GM19025 (cell line): ENCODE data around the gene KLHL1.

Experiments used
- ATAC-seq: cut with Tn5 transposase; IDR thresholded peaks from one replicate; pipeline ENCODE4 v1.9.1; 2021; ENCODE audit warnings: mild to moderate bottlenecking, low read depth, moderate library complexity; ENCODE audit not compliant: unreplicated experiment

KLHL1 gene

GRCh38 chr13:70016116-70016515 lies 92.1 kb downstream of the KLHL1 start:
- ATAC-seq, result no peak

GRCh38 chr13:70014337-70014736 lies 93.9 kb downstream of the KLHL1 start:
- no peak for ATAC-seq

DNA sequence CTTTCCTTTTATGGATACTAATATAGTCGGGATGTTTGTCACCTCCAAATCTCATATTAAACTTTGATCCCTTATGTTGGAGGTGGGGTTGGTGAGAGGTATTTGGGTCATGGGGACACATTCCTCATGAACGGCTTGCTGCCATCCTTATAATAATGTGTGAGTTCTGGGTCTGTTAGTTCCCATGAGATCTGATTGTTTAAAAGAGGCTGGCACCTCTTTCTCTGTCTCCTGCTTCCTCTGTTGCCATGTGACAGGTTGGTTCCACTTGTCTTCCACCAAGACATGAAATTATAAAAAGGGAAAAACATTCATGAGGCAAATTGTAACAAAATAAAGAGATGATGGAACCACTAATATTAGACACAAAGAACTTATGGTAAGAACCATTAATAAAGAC lies 108.4 kb downstream of the KLHL1 start:
- ATAC-seq, result no peak

DNA sequence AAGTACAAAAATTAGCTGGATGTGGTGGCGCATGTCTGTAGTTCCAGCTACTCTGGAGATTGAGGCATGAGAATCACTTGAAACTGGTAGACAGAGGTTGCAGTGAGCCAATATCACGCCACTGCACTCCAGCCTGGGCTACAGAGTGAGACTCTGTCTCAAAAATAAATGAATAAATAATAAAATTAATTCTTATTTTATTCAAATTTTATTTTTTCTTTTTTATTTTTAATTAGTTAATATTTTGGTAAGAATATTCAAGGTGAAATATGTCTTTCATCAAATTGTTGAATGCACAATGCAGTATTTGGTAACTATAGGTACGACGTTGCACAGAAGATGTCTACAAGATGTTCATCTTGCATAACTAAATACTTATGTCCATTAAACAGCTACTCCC lies 111.2 kb downstream of the KLHL1 start:
- no peak for ATAC-seq

GRCh38 chr13:69980799-69981198 lies 127.5 kb downstream of the KLHL1 start:
- ATAC-seq, result no peak

GRCh38 chr13:69975496-69975895 lies 132.8 kb downstream of the KLHL1 start:
- ATAC-seq, result no peak

- ATAC-seq, result no peak
Observed at GRCh38 chr13:69970520-69970919, 137.7 kb downstream of the KLHL1 start.

DNA sequence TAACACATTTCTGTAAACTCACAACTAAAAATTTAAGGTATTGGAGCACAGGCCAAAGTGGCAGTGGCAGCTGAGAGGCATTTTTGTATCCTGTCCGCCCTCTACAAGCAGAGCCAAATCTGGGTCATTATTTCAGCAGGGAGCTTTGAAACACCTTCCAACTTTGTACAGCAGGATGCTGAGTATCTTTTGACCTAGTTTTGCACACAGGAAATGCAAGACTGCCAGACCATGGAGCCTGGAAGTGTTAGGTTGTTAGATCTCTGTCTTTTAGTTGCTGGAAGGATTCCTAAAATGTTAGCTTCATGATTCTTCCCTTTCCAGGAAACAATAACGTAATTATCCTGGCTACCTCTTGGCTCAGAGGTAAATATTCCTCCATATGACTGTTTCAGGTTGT lies 149.2 kb downstream of the KLHL1 start:
- no peak for ATAC-seq

- no peak for ATAC-seq
Observed at GRCh38 chr13:69956839-69957238, 151.4 kb downstream of the KLHL1 start.

- ATAC-seq, result no peak
Observed at GRCh38 chr13:69956349-69956748, 151.9 kb downstream of the KLHL1 start.

DNA sequence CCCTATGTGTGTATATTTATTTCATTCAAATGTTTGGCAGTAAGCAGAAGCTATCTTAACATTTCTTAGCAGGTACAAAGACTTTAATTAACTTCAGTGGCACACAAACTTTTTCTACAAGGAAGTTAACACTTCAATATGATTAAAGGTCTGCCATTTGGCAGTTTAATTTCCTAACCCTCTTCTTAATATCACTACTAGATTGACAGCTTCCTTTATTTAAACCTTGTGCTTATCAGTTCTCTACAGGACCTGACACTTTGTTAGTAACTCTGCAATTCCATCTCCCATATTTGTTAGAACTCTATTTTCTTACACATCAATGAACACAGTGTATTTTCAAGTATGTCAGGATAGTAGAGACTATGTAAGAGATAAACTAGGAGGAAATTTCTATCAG lies 153.0 kb downstream of the KLHL1 start:
- ATAC-seq, result no peak

DNA sequence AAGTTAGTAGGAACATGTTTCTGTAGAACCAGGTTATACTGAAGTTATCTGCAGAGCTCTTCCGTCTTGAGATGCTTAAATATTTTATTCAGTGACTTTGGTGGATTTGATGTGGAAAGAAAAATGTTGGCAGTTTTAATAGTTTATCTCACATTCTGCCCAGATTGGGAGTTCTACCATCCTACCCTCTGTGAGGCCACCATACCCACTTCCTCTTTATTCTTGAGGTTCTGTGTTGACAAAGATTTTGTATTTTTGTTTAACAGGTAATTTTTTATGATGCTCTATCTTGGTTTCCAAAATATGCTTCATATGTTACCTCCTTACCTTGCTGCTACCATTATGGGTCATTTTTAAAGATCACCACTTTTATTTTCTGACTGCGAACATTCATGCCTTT lies 156.8 kb downstream of the KLHL1 start:
- no peak for ATAC-seq

DNA sequence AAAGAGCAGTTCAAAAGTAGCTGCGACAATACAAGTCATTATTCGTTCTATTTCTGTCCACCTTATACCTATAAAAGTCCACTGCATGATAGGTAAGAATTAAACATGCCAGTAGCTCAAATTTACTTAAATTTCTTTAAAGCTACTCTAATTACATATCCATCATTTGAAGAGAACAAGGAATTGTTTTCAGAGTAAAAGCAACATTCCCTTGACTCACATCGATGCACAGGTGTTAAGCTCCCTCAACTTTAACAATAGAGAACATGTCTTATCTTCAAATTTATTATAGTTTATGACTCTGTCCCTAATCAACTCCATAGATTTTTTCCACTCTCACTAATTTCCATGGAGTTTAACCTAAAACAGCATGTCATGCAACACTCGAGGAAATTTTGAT lies 158.1 kb downstream of the KLHL1 start:
- no peak for ATAC-seq

DNA sequence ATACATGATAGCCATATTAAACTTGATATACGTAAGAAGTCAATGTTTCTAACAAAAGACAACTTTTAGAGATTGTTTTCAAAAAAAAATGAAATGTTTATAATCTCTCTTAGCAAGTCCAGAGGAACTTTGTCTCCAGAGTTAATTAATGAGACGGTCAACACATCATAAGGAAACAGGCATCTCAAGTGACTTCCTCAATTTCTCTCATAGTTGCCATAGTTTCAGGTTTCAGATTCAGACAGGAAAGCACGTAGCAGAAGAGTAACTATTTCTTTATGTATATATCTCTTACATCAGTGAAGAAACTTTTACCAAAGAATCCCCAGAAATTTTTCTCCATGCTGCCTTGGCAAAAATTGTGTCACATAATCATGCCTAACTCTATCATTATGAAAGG lies 160.2 kb downstream of the KLHL1 start:
- peak; percentile 70 for ATAC-seq

- ATAC-seq, result no peak
Observed at GRCh38 chr13:69947582-69947981, 160.7 kb downstream of the KLHL1 start.

GRCh38 chr13:69946511-69946910 lies 161.7 kb downstream of the KLHL1 start:
- no peak for ATAC-seq

DNA sequence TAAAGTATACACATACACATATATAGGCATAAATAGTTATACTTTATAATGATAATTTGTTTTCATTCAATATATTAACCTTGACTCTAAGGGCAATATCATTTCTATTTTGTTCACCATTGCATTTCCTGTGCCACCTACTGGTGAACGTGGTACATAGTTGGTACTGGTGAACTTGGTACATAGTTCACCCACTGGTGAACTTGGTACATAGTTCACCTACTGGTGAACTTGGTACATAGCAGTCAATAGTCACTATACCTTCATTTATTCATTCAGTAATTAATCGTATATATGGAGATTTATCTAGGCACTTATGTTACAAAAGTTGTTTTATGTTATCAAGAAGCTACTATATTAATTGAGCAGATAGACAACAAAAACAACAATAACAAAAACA lies 173.2 kb downstream of the KLHL1 start:
- no peak for ATAC-seq

- no peak for ATAC-seq
Observed at GRCh38 chr13:69928262-69928661, 180.0 kb downstream of the KLHL1 start.

GRCh38 chr13:69921156-69921555 lies 187.1 kb downstream of the KLHL1 start:
- no peak for ATAC-seq

DNA sequence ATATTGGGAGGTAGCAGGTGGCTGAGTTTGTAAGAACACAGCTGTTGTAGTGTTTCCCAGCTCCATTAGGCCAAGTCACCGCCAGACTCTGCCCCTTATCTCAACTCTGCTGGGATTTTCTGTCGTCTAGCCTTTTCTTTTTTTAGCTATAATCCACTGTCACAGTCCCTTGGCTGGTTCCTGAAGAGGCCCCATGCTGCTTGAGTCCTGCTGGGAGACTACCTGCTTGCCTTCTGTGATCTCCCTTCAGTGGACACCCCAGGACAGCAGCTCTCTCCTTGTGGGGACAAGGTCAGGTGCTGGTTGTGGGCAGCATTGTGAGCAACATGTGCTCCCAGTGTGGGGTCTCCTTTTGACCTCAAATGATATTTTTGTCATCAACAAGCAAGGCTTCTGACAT lies 195.6 kb downstream of the KLHL1 start:
- no peak for ATAC-seq

GRCh38 chr13:69910800-69911199 lies 197.5 kb downstream of the KLHL1 start:
- no peak for ATAC-seq

DNA sequence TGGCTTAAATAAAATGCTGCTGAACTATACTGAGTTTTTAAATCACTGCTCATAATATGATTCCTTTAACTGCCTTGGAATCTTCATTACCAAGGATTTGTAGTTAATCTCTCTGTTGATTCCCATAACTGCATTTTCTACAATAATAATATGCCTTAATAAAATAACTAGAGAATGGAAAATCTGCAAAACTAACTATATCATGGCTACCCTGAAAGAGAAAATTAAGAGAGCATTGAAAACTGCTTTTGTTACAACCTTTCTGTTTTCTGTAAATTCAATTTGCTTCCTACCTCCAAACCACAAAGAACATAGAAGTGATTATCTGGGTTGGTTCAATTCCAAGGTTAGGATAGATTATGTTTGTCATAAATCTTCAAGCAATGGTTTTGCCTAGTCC lies 203.5 kb downstream of the KLHL1 start:
- no peak for ATAC-seq

DNA sequence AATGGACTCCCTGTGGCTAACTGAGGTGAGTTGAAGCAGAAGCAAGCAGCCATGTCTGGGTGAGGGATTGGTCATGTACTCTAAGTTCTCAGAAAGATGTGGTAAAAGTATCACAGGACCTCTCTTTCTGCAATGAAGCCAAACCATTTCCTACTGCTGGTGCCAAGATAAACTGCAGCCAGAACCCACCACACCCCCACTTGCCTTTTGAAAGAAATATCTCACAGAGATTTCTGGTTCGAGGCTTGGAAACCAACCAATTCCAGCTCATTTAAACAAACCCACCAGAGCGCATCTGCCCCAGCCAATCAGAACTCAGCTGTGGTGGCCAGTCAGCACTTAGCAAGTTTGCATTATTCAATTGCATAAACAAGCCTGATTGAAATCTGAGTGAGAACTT lies 205.2 kb downstream of the KLHL1 start:
- no peak for ATAC-seq

DNA sequence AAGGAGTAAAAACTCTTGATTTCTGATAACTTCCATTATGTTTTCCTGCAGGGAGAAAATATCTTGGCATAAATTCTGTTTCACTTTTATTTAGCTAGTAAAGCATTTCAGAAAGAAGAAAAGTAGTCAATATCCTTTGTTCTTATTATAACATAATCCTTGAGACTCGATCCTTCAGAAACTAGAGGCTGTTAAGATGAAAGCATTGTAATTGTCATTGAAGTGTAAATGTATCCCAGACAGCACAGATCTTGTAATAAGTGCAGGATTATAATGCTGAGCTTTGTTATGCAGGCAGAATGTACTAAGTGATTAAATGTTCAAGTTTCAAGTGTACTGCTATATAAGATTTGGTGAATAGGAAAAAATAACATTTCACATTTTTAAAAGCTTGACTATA lies 225.8 kb downstream of the KLHL1 start:
- ATAC-seq, result no peak
